HCT116 (cell line): ENCODE measurements around the gene EVI5L. TPM values are rescaled to one million over a fixed set of nuclear protein-coding genes. Genes with fewer than 3 reads are reported as not detected.
"Not testable (repeated sequence)": the region's sequence is repeated elsewhere in the genome, so short reads cannot be mapped to it uniquely, and the experiment has no call there.

Experiments
- ATAC-seq: fragments of 200-7000 bp; cut with Tn5 transposase; 2 replicates; pipeline ENCODE4 v1.9.1; 2020; ENCODE audit warnings: mild to moderate bottlenecking, moderate library complexity
- BruUV-seq: library from RNA; stranded (reverse); fragments of 400-500 nt; replicated peaks from 2 replicates; lab custom pipeline; 2021; lab: Mats Ljungman, UMichigan
- CTCF ChIA-PET: fragments of 300-600 bp; sonication (Branson Sonifier 250); formaldehyde crosslinking; loops from one replicate; lab custom pipeline; 2021; ENCODE audit warnings: antibody characterized with exemption; lab: Charles Lee
- POLR2A ChIA-PET: fragments of 300-600, 350-600 bp; sonication (Branson Sonifier 250); formaldehyde crosslinking; loops from one replicate; lab custom pipeline; 2021; ENCODE audit warnings: antibody characterized with exemption; lab: Charles Lee
- RAD21 ChIA-PET, 2 experiments: fragments of 300-600 bp; sonication (Branson Sonifier 250); formaldehyde crosslinking; loops; one replicate each; lab custom pipeline; 2023; ENCODE audit warnings: low total read pairs in 2 of 2; ENCODE audit not compliant: uncharacterized antibody in 2 of 2, unreplicated experiment in 2 of 2, low non-redundant PET in 1 of 2; lab: Charles Lee
- DNase-seq: peaks from one replicate; pipeline ENCODE4 v3.0.0-alpha.2; 2010; ENCODE audit warnings: low read depth, low spot score
- H2AFZ ChIP-seq: fragments of 200-600 bp; shearing (Covaris generic), sonication (generic); 2 replicates; pipeline ENCODE4 v1.6.1; 2017; ENCODE audit warnings: low read depth, mixed run types, mixed read lengths, antibody characterized with exemption, low read length; ENCODE audit not compliant: poor library complexity, severe bottlenecking
- H3K27ac ChIP-seq: 2 replicates; pipeline ENCODE4 v1.5.1; 2012; ENCODE audit warnings: low read depth, low read length
- H3K27me3 ChIP-seq: fragments of 200-600 bp; sonication (generic); 2 replicates; pipeline ENCODE4 v1.6.1; 2016; ENCODE audit warnings: mixed run types, low read length, mixed read lengths; ENCODE audit not compliant: insufficient read depth
- H3K36me3 ChIP-seq, 2 experiments: fragments of 200-500 bp in 1 of 2; fragments of 200-600 bp in 1 of 2; sonication (Bioruptor generic) in 1 of 2; sonication (generic) in 1 of 2; 2 replicates each; pipeline versions ENCODE4 v1.5.1 to v1.6.1; 2014 to 2016; ENCODE audit warnings: low read length in 2 of 2, inconsistent platforms in 1 of 2, mixed read lengths in 1 of 2, mixed run types in 1 of 2; ENCODE audit not compliant: insufficient read depth in 2 of 2, control insufficient read depth in 1 of 2
- H3K4me1 ChIP-seq, 2 experiments: fragments of 200-600 bp in 1 of 2; sonication (generic) in 1 of 2; 2 replicates each; pipeline versions ENCODE4 v1.5.1 to v1.6.1; 2012 to 2017; ENCODE audit warnings: low read length in 2 of 2, inconsistent platforms in 1 of 2, mild to moderate bottlenecking in 1 of 2, mixed read lengths in 1 of 2, mixed run types in 1 of 2, moderate library complexity in 1 of 2; ENCODE audit not compliant: insufficient read depth in 2 of 2, control insufficient read depth in 1 of 2
- H3K4me2 ChIP-seq: fragments of 200-600 bp; sonication (generic); 2 replicates; pipeline ENCODE4 v1.6.1; 2017; ENCODE audit warnings: mixed run types, low read length, mixed read lengths
- H3K4me3 ChIP-seq, 2 experiments: fragments of 200-600 bp in 1 of 2; sonication (generic) in 1 of 2; replicated peaks in 1 of 2; 2 replicates each; pipeline ENCODE4 v1.5.1; 2011 to 2016; ENCODE audit warnings: low read length in 2 of 2, control low read depth in 1 of 2, low read depth in 1 of 2, mild to moderate bottlenecking in 1 of 2, mixed read lengths in 1 of 2, mixed run types in 1 of 2
- H3K79me2 ChIP-seq: fragments of 200-600 bp; sonication (generic); 2 replicates; pipeline ENCODE4 v1.6.1; 2017; ENCODE audit warnings: mild to moderate bottlenecking, mixed run types, low read length, moderate library complexity, mixed read lengths; ENCODE audit not compliant: insufficient read depth
- H3K9ac ChIP-seq: fragments of 200-600 bp; sonication (generic); 2 replicates; pipeline ENCODE4 v1.6.1; 2016; ENCODE audit warnings: low read length, mixed read lengths
- H3K9me2 ChIP-seq: fragments of 200-600 bp; sonication (generic), shearing (Covaris generic); 2 replicates; pipeline ENCODE4 v1.6.1; 2017; ENCODE audit warnings: mixed run types, mild to moderate bottlenecking, moderate library complexity; ENCODE audit not compliant: insufficient read depth
- H3K9me3 ChIP-seq, 2 experiments: fragments of 200-500 bp in 1 of 2; fragments of 200-600 bp in 1 of 2; sonication (Bioruptor generic) in 1 of 2; sonication (generic) in 1 of 2; 2 replicates each; pipeline ENCODE4 v1.6.1; 2014 to 2017; ENCODE audit warnings: low read length in 2 of 2, mixed read lengths in 2 of 2, inconsistent platforms in 1 of 2, low read depth in 1 of 2, mild to moderate bottlenecking in 1 of 2, mixed run types in 1 of 2, moderate library complexity in 1 of 2; ENCODE audit not compliant: control insufficient read depth in 1 of 2, insufficient read depth in 1 of 2
- H4K20me1 ChIP-seq: fragments of 200-600 bp; sonication (generic), shearing (Covaris generic); 2 replicates; pipeline ENCODE4 v1.6.1; 2017; ENCODE audit warnings: mixed run types, mild to moderate bottlenecking, moderate library complexity; ENCODE audit not compliant: insufficient read depth
- ELF1 ChIP-seq: IDR thresholded peaks from 2 replicates; pipeline ENCODE4 v1.6.1; 2012; ENCODE audit warnings: low read depth, borderline replicate concordance
- EZH2 ChIP-seq: fragments of 200-600 bp; sonication (generic); IDR thresholded peaks from 2 replicates; pipeline ENCODE4 v1.6.1; 2017; ENCODE audit warnings: antibody characterized with exemption, mixed run types
- EZH2phosphoT487 ChIP-seq: fragments of 200-600 bp; IDR thresholded peaks from 2 replicates; pipeline ENCODE4 v1.6.1; 2018; ENCODE audit warnings: antibody characterized with exemption, borderline replicate concordance
- POLR2AphosphoS5 ChIP-seq: IDR thresholded peaks from 2 replicates; pipeline ENCODE4 v1.6.1; 2011; ENCODE audit warnings: mild to moderate bottlenecking, low read depth, low read length, moderate library complexity
- SIN3A ChIP-seq: IDR thresholded peaks from 2 replicates; pipeline ENCODE4 v1.6.1; 2012; ENCODE audit warnings: low read depth
- SP1 ChIP-seq: IDR thresholded peaks from 2 replicates; pipeline ENCODE4 v1.6.1; 2012; ENCODE audit warnings: low read depth
- SRF ChIP-seq: IDR thresholded peaks from 2 replicates; pipeline ENCODE4 v1.6.1; 2012; ENCODE audit warnings: low read depth
- intact Hi-C: fragments of 100-400 bp; cut with micrococcal nuclease; formaldehyde crosslinking; loops from 2 replicates; pipeline ENCODE4 v1.10.0; 2022
- total RNA-seq: library from RNA; stranded (reverse); gene quantifications from one replicate; pipeline ENCODE4 v1.2.1, GENCODE V29; 2021; ENCODE audit not compliant: unreplicated experiment
- TF ChIP-seq, protein P1 (sequence below): IDR thresholded peaks from 2 replicates; pipeline ENCODE4 v1.6.1; 2011; ENCODE audit warnings: mild to moderate bottlenecking, low read length, moderate library complexity; ENCODE audit not compliant: insufficient replicate concordance; ENCODE audit errors: extremely low read depth
- TF ChIP-seq, protein P2 (sequence below): IDR thresholded peaks from 2 replicates; pipeline ENCODE4 v1.6.1; 2012; ENCODE audit warnings: low read depth

EVI5L gene
- total RNA-seq, 1 experiment from 2014 or later = 15.0 TPM

DNA sequence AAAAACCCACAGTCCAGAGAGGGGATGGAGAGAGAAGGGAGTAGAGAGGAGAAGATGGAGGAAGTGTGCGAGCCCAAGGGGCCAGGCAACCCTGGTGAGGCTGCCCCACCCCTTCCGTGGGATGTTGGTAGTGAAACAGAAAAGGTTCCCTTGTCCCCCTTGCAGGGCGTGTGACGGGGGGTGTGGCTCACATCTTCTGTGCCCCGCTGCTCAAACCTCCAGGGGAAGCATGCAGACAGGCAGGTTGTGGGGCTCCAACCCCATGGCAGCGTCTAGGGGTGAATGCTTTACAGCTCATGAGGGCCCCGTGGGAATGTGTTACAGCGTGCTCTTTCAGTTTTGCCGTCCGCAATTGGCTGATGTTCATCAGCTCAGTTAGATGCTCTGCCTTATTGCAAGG, 14.7 kb upstream of the EVI5L start (continued):
- TF ChIP-seq, protein P1, sequence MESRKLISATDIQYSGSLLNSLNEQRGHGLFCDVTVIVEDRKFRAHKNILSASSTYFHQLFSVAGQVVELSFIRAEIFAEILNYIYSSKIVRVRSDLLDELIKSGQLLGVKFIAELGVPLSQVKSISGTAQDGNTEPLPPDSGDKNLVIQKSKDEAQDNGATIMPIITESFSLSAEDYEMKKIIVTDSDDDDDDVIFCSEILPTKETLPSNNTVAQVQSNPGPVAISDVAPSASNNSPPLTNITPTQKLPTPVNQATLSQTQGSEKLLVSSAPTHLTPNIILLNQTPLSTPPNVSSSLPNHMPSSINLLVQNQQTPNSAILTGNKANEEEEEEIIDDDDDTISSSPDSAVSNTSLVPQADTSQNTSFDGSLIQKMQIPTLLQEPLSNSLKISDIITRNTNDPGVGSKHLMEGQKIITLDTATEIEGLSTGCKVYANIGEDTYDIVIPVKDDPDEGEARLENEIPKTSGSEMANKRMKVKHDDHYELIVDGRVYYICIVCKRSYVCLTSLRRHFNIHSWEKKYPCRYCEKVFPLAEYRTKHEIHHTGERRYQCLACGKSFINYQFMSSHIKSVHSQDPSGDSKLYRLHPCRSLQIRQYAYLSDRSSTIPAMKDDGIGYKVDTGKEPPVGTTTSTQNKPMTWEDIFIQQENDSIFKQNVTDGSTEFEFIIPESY = no peak
- no peak for TF ChIP-seq SP1
- TF ChIP-seq EZH2 = no peak
- TF ChIP-seq, protein P2, sequence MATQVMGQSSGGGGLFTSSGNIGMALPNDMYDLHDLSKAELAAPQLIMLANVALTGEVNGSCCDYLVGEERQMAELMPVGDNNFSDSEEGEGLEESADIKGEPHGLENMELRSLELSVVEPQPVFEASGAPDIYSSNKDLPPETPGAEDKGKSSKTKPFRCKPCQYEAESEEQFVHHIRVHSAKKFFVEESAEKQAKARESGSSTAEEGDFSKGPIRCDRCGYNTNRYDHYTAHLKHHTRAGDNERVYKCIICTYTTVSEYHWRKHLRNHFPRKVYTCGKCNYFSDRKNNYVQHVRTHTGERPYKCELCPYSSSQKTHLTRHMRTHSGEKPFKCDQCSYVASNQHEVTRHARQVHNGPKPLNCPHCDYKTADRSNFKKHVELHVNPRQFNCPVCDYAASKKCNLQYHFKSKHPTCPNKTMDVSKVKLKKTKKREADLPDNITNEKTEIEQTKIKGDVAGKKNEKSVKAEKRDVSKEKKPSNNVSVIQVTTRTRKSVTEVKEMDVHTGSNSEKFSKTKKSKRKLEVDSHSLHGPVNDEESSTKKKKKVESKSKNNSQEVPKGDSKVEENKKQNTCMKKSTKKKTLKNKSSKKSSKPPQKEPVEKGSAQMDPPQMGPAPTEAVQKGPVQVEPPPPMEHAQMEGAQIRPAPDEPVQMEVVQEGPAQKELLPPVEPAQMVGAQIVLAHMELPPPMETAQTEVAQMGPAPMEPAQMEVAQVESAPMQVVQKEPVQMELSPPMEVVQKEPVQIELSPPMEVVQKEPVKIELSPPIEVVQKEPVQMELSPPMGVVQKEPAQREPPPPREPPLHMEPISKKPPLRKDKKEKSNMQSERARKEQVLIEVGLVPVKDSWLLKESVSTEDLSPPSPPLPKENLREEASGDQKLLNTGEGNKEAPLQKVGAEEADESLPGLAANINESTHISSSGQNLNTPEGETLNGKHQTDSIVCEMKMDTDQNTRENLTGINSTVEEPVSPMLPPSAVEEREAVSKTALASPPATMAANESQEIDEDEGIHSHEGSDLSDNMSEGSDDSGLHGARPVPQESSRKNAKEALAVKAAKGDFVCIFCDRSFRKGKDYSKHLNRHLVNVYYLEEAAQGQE = no peak
- TF ChIP-seq SIN3A = no peak
- TF ChIP-seq EZH2phosphoT487 = no peak
- no peak for TF ChIP-seq POLR2AphosphoS5
- TF ChIP-seq ELF1 = no peak
- no peak for TF ChIP-seq SRF

DNA sequence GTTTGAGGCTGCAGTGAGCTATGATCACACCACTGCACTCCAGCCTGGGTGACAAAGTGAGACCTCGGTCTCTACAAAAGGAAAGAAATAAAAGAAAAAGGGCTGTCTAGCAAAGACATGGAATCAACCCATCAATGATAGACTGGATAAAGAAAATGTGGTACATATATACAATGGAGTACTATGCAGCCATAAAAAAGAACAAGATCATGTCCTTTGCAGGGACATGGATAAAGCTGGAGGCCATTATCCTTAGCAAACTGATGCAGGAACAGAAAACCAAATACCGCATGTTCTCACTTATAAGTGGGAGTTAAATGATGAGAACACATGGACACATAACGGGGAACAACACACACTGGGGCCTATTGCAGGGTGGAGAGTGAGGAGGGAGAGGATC, 14.0 kb upstream of the EVI5L start:
- POLR2A ChIA-PET, ATAC-seq, H3K4me2 ChIP-seq, intact Hi-C loops, H3K27ac ChIP-seq, H3K36me3 ChIP-seq, H3K4me1 ChIP-seq, H4K20me1 ChIP-seq, BruUV-seq, H3K9me2 ChIP-seq, CTCF ChIA-PET, H3K9me3 ChIP-seq, H3K27me3 ChIP-seq, H2AFZ ChIP-seq, H3K79me2 ChIP-seq, H3K4me3 ChIP-seq, DNase-seq, H3K9ac ChIP-seq, RAD21 ChIA-PET: not testable (repeated sequence)
